HEK293 (cell line): Measurements from ENCODE around the gene COBL.

ENCODE experiments used
- CTCF ChIA-PET: fragments of 350-600 bp; formaldehyde crosslinking; extraction: SDS; loops from one replicate; lab custom pipeline; 2021; ENCODE audit warnings: antibody characterized with exemption; lab: Yijun Ruan, JAX
- POLR2A ChIA-PET: fragments of 300-600 bp; formaldehyde crosslinking; extraction: SDS; loops from one replicate; lab custom pipeline; 2020; ENCODE audit warnings: antibody characterized with exemption, inconsistent platforms; lab: Yijun Ruan, JAX
- H3K27ac ChIP-seq: fragments of 200-500 bp; sonication (Bioruptor generic); 2 replicates; pipeline ENCODE4 v1.5.1; 2014; ENCODE audit warnings: low read depth, low read length, control low read depth, inconsistent platforms; ENCODE audit errors: extremely low read depth
- H3K36me3 ChIP-seq, 2 experiments: fragments of 200-500 bp in 1 of 2; sonication (Bioruptor generic) in 1 of 2; 1 replicate in 1 of 2; 2 replicates in 1 of 2; pipeline ENCODE4 v1.5.1; 2014 to 2017; ENCODE audit warnings: inconsistent platforms in 2 of 2, low read length in 2 of 2; ENCODE audit not compliant: control insufficient read depth in 2 of 2, insufficient read depth in 1 of 2
- H3K4me1 ChIP-seq: fragments of 200-500 bp; sonication (Bioruptor generic); 2 replicates; pipeline ENCODE4 v1.5.1; 2014; ENCODE audit warnings: mild to moderate bottlenecking, low read length, inconsistent platforms; ENCODE audit not compliant: control insufficient read depth, insufficient read depth
- H3K4me3 ChIP-seq: 2 replicates; pipeline ENCODE4 v1.5.1; 2011; ENCODE audit warnings: low read depth, mild to moderate bottlenecking, control low read depth, low read length, moderate library complexity
- H3K9me3 ChIP-seq: fragments of 200-500 bp; sonication (Bioruptor generic); 2 replicates; pipeline ENCODE4 v1.5.1; 2014; ENCODE audit warnings: low read depth, low read length, inconsistent platforms; ENCODE audit not compliant: control insufficient read depth, insufficient read depth
- BCL11A ChIP-seq: fragments of 450-650 bp; formaldehyde crosslinking; IDR thresholded peaks from 2 replicates; pipeline ENCODE4 v1.5.1; 2016; ENCODE audit warnings: low read depth, missing biosample characterization, missing genetic modification characterization
- BCL11B ChIP-seq: fragments of 450-650 bp; formaldehyde crosslinking; IDR thresholded peaks from 2 replicates; pipeline ENCODE4 v1.5.1; 2016; ENCODE audit warnings: low read depth, missing biosample characterization, missing genetic modification characterization
- GLI2 ChIP-seq: fragments of 450-650 bp; formaldehyde crosslinking; IDR thresholded peaks from 2 replicates; pipeline ENCODE4; 2017; ENCODE audit warnings: missing biosample characterization, missing genetic modification characterization, low read depth, borderline replicate concordance
- IKZF3 ChIP-seq: fragments of 450-650 bp; IDR thresholded peaks from 2 replicates; pipeline ENCODE4 v1.5.0; 2018; ENCODE audit warnings: missing biosample characterization, mild to moderate bottlenecking, missing genetic modification characterization, moderate library complexity
- KLF16 ChIP-seq: fragments of 450-650 bp; formaldehyde crosslinking; IDR thresholded peaks from 2 replicates; pipeline ENCODE4 v1.5.1; 2017; ENCODE audit warnings: missing biosample characterization, missing genetic modification characterization
- KLF9 ChIP-seq: fragments of 450-650 bp; formaldehyde crosslinking; IDR thresholded peaks from 2 replicates; pipeline ENCODE4 v1.5.1; 2016; ENCODE audit warnings: missing biosample characterization, missing genetic modification characterization, low read depth
- SP2 ChIP-seq: fragments of 450-650 bp; formaldehyde crosslinking; IDR thresholded peaks from 2 replicates; pipeline ENCODE4 v1.5.1; 2016; ENCODE audit warnings: missing biosample characterization, missing genetic modification characterization
- SP3 ChIP-seq: fragments of 450-650 bp; formaldehyde crosslinking; IDR thresholded peaks from 2 replicates; pipeline ENCODE4 v1.5.1; 2016; ENCODE audit warnings: missing biosample characterization, missing genetic modification characterization
- ZBTB17 ChIP-seq: fragments of 450-650 bp; formaldehyde crosslinking; IDR thresholded peaks from 2 replicates; pipeline ENCODE4 v1.5.1; 2016; ENCODE audit warnings: missing biosample characterization, missing genetic modification characterization
- ZBTB21 ChIP-seq: fragments of 450-650 bp; formaldehyde crosslinking; IDR thresholded peaks from 2 replicates; pipeline ENCODE4 v1.5.1; 2017; ENCODE audit warnings: missing biosample characterization, missing genetic modification characterization
- ZNF132 ChIP-seq: fragments of 450-650 bp; formaldehyde crosslinking; IDR thresholded peaks from 2 replicates; pipeline ENCODE4 v1.5.1; 2017; ENCODE audit warnings: missing biosample characterization, missing genetic modification characterization, borderline replicate concordance
- ZNF133 ChIP-seq: fragments of 450-650 bp; formaldehyde crosslinking; IDR thresholded peaks from 2 replicates; pipeline ENCODE4 v1.5.1; 2016; ENCODE audit warnings: missing biosample characterization, missing genetic modification characterization
- ZNF148 ChIP-seq: fragments of 450-650 bp; formaldehyde crosslinking; IDR thresholded peaks from 2 replicates; pipeline ENCODE4 v1.5.0; 2017; ENCODE audit warnings: missing biosample characterization, missing genetic modification characterization, borderline replicate concordance
- ZNF169 ChIP-seq: fragments of 450-650 bp; formaldehyde crosslinking; IDR thresholded peaks from 2 replicates; pipeline ENCODE4 v1.5.1; 2016; ENCODE audit warnings: missing biosample characterization, missing genetic modification characterization
- ZNF19 ChIP-seq: fragments of 450-650 bp; formaldehyde crosslinking; IDR thresholded peaks from 2 replicates; pipeline ENCODE4; 2016; ENCODE audit warnings: missing biosample characterization, missing genetic modification characterization, low read depth
- ZNF214 ChIP-seq: fragments of 450-650 bp; formaldehyde crosslinking; IDR thresholded peaks from 2 replicates; pipeline ENCODE4 v1.5.1; 2017; ENCODE audit warnings: missing biosample characterization, mild to moderate bottlenecking, missing genetic modification characterization, borderline replicate concordance
- ZNF366 ChIP-seq: fragments of 450-650 bp; formaldehyde crosslinking; conservative IDR thresholded peaks from 2 replicates; pipeline ENCODE4 v1.5.1; 2016; ENCODE audit warnings: missing biosample characterization, missing genetic modification characterization
- ZNF501 ChIP-seq: fragments of 450-650 bp; formaldehyde crosslinking; IDR thresholded peaks from 2 replicates; pipeline ENCODE4 v1.5.1; 2016; ENCODE audit warnings: missing biosample characterization, missing genetic modification characterization
- ZNF785 ChIP-seq: fragments of 450-650 bp; formaldehyde crosslinking; IDR thresholded peaks from 2 replicates; pipeline ENCODE4 v1.5.1; 2016; ENCODE audit warnings: missing biosample characterization, missing genetic modification characterization
- TF ChIP-seq, protein P1 (sequence below): fragments of 450-650 bp; formaldehyde crosslinking; IDR thresholded peaks from 2 replicates; pipeline ENCODE4 v1.5.1; 2016; ENCODE audit warnings: missing biosample characterization, missing genetic modification characterization
- TF ChIP-seq, protein P2 (sequence below): fragments of 450-650 bp; formaldehyde crosslinking; IDR thresholded peaks from 2 replicates; pipeline ENCODE4 v1.5.1; 2017; ENCODE audit warnings: missing biosample characterization, missing genetic modification characterization
- TF ChIP-seq, protein P3 (sequence below): fragments of 450-650 bp; formaldehyde crosslinking; IDR thresholded peaks from 2 replicates; pipeline ENCODE4 v1.5.1; 2016; ENCODE audit warnings: missing biosample characterization, missing genetic modification characterization

The COBL gene

GRCh38 chr7:51006483-51007235, 309.9 kb downstream of the COBL start:
- ChIA-PET CTCF (no interaction called here), POLR2A (no interaction called here)
- H3K36me3 ChIP-seq = no peaks in the 10 kb centered on the region
- H3K4me1 ChIP-seq = no peaks in the 10 kb centered on the region
- H3K27ac ChIP-seq = no peak overlapping the region
- H3K9me3 ChIP-seq = no peaks in the 10 kb centered on the region
- no peak overlapping the region for H3K4me3 ChIP-seq
- TF ChIP-seq ZNF366 (tag by site-specific recombination) (no peak), ZNF169 (tag by site-specific recombination) (no peak), KLF16 (tag by site-specific recombination) (no peak), ZNF19 (tag by site-specific recombination) (no peak), ZNF785 (tag by site-specific recombination) (no peak), ZNF132 (tag by site-specific recombination) (no peak), KLF9 (tag by site-specific recombination) (no peak)
- TF ChIP-seq, protein P1, sequence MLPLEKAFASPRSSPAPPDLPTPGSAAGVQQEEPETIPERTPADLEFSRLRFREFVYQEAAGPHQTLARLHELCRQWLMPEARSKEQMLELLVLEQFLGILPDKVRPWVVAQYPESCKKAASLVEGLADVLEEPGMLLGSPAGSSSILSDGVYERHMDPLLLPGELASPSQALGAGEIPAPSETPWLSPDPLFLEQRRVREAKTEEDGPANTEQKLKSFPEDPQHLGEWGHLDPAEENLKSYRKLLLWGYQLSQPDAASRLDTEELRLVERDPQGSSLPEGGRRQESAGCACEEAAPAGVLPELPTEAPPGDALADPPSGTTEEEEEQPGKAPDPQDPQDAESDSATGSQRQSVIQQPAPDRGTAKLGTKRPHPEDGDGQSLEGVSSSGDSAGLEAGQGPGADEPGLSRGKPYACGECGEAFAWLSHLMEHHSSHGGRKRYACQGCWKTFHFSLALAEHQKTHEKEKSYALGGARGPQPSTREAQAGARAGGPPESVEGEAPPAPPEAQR (tag by site-specific recombination) = no peak
- TF ChIP-seq, protein P2, sequence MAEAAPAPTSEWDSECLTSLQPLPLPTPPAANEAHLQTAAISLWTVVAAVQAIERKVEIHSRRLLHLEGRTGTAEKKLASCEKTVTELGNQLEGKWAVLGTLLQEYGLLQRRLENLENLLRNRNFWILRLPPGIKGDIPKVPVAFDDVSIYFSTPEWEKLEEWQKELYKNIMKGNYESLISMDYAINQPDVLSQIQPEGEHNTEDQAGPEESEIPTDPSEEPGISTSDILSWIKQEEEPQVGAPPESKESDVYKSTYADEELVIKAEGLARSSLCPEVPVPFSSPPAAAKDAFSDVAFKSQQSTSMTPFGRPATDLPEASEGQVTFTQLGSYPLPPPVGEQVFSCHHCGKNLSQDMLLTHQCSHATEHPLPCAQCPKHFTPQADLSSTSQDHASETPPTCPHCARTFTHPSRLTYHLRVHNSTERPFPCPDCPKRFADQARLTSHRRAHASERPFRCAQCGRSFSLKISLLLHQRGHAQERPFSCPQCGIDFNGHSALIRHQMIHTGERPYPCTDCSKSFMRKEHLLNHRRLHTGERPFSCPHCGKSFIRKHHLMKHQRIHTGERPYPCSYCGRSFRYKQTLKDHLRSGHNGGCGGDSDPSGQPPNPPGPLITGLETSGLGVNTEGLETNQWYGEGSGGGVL (tag by site-specific recombination) = no peak
- TF ChIP-seq, protein P3, sequence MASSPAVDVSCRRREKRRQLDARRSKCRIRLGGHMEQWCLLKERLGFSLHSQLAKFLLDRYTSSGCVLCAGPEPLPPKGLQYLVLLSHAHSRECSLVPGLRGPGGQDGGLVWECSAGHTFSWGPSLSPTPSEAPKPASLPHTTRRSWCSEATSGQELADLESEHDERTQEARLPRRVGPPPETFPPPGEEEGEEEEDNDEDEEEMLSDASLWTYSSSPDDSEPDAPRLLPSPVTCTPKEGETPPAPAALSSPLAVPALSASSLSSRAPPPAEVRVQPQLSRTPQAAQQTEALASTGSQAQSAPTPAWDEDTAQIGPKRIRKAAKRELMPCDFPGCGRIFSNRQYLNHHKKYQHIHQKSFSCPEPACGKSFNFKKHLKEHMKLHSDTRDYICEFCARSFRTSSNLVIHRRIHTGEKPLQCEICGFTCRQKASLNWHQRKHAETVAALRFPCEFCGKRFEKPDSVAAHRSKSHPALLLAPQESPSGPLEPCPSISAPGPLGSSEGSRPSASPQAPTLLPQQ (tag by site-specific recombination) = no peak

DNA sequence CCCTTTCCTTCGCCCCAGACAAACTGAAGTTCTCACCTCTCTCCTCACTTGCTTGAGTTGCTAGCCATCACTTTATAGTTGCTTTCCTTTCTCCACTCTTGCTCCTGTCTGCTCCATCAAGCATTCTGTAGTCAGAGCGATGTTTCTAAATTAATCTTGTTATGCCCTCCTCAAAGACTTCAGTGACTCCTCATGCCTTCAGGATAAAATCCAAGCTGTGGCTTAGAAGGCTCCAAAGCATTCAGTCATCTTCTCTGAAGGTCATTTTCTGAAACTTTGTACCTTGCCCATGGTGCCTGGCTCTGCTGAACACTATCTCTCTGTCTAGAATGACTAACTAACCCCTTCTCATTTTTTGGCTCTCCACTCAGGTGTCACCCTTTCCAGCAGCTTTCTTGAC, 311.5 kb downstream of the COBL start:
- TF ChIP-seq SP3 (tag by site-specific recombination) (no peak), ZNF214 (tag by site-specific recombination) (no peak), ZNF133 (tag by site-specific recombination) (no peak), GLI2 (tag by site-specific recombination) (no peak), BCL11B (tag by site-specific recombination) (no peak), SP2 (tag by site-specific recombination) (no peak), BCL11A (tag by site-specific recombination) (no peak), ZBTB21 (tag by site-specific recombination) (no peak), ZNF148 (no peak), IKZF3 (tag by site-specific recombination) (no peak), ZBTB17 (tag by site-specific recombination) (no peak), ZNF501 (tag by site-specific recombination) (no peak)
- TF ChIP-seq, protein P1 (tag by site-specific recombination) = no peak
- TF ChIP-seq, protein P3 (tag by site-specific recombination) = no peak
- TF ChIP-seq, all 188 proteins: peak for 0
- H3K9me3 ChIP-seq = no peaks in the 10 kb centered on the region
- no peak overlapping the region for H3K4me3 ChIP-seq
- CTCF ChIA-PET = interaction anchor here (0.7 kb wide), 1 partner anchor 733 kb away, joined by 3 read pairs; no protein-coding TSS in a partner anchor
- H3K27ac ChIP-seq = no peak overlapping the region
- no peaks in the 10 kb centered on the region for H3K4me1 ChIP-seq
- POLR2A ChIA-PET = no interaction called here
- H3K36me3 ChIP-seq = no peaks in the 10 kb centered on the region
